ENCODE data around the gene TRIM44. TPM values are rescaled to one million over a fixed set of nuclear protein-coding genes. Genes with fewer than 3 reads are reported as not detected.

Gene TRIM44
- total RNA-seq, 1 experiment from 2014 or later, result 191 TPM

GRCh38 chr11:35856259-35856658 lies 193.7 kb downstream of the TRIM44 start:
- intact Hi-C loops (cut with micrococcal nuclease; ENCODE audit: unreplicated experiment), result no loop called here
- H3K27ac ChIP-seq (ENCODE audit: low read depth, low read length, poor library complexity, severe bottlenecking), result no peak overlapping the region
- H3K27me3 ChIP-seq (replicated peaks; ENCODE audit: insufficient read depth, low read depth, low read length, poor library complexity), result no peaks in the 10 kb centered on the region
- CTCF ChIA-PET, result no interaction called here
- POLR2A ChIA-PET (ENCODE audit: low non-redundant PET), result no interaction called here
- no peak overlapping the region for H3K4me3 ChIP-seq (ENCODE audit: low read depth, low read length, poor library complexity, severe bottlenecking)
- H3K36me3 ChIP-seq (ENCODE audit: insufficient read depth, low read length, poor library complexity, severe bottlenecking), result no peaks in the 10 kb centered on the region
- H3K4me1 ChIP-seq (ENCODE audit: insufficient read depth, low read length, poor library complexity, severe bottlenecking), result no peaks in the 10 kb centered on the region
- no peaks in the 10 kb centered on the region for H3K9me3 ChIP-seq (ENCODE audit: low read depth, low read length, poor library complexity, severe bottlenecking)
- no TSS peak for BruUV-seq (replicated peaks)
- TF ChIP-seq CTCF (conservative IDR thresholded peaks at IDR 0.05; ENCODE audit: low read depth, low read length), result no peak
- DNase-seq (ENCODE audit: low spot score), result no peak

- TF ChIP-seq CTCF (conservative IDR thresholded peaks at IDR 0.05; ENCODE audit: low read depth, low read length) (no peak), EZH2 (IDR thresholded peaks at IDR 0.05; ENCODE audit: borderline replicate concordance, low read depth, low read length, poor library complexity, severe bottlenecking) (no peak)
- ChIA-PET POLR2A (ENCODE audit: low non-redundant PET) (no interaction called here), CTCF (interaction anchor here (0.6 kb wide), 1 partner anchor 368 kb away, joined by 11 read pairs; no protein-coding TSS in a partner anchor)
- BruUV-seq (replicated peaks), result no TSS peak
- Histone ChIP-seq H3K27me3 (replicated peaks; ENCODE audit: insufficient read depth, low read depth, low read length, poor library complexity) (no peaks in the 10 kb centered on the region), H3K9me3 (ENCODE audit: low read depth, low read length, poor library complexity, severe bottlenecking) (no peaks in the 10 kb centered on the region), H3K36me3 (ENCODE audit: insufficient read depth, low read length, poor library complexity, severe bottlenecking) (no peaks in the 10 kb centered on the region), H3K4me1 (ENCODE audit: insufficient read depth, low read length, poor library complexity, severe bottlenecking) (no peaks in the 10 kb centered on the region), H3K4me3 (ENCODE audit: low read depth, low read length, poor library complexity, severe bottlenecking) (no peak overlapping the region), H3K27ac (ENCODE audit: low read depth, low read length, poor library complexity, severe bottlenecking) (no peak overlapping the region)
- intact Hi-C loops (cut with micrococcal nuclease; ENCODE audit: unreplicated experiment), result no loop called here
- DNase-seq (ENCODE audit: low spot score), result no peak
These were observed 194.2 kb downstream of the TRIM44 start for GRCh38 chr11:35856756-35857155.

- intact Hi-C loops (cut with micrococcal nuclease; ENCODE audit: unreplicated experiment), result no loop called here
- H3K9me3 ChIP-seq (ENCODE audit: low read depth, low read length, poor library complexity, severe bottlenecking), result no peaks in the 10 kb centered on the region
- TF ChIP-seq CTCF (conservative IDR thresholded peaks at IDR 0.05; ENCODE audit: low read depth, low read length), result no peak
- no peak for TF ChIP-seq EZH2 (IDR thresholded peaks at IDR 0.05; ENCODE audit: borderline replicate concordance, low read depth, low read length, poor library complexity, severe bottlenecking)
- no TSS peak for BruUV-seq (replicated peaks)
- no peaks in the 10 kb centered on the region for H3K4me1 ChIP-seq (ENCODE audit: insufficient read depth, low read length, poor library complexity, severe bottlenecking)
- ChIA-PET CTCF (no interaction called here), POLR2A (ENCODE audit: low non-redundant PET) (no interaction called here)
- no peaks in the 10 kb centered on the region for H3K27me3 ChIP-seq (replicated peaks; ENCODE audit: insufficient read depth, low read depth, low read length, poor library complexity)
- no peaks in the 10 kb centered on the region for H3K36me3 ChIP-seq (ENCODE audit: insufficient read depth, low read length, poor library complexity, severe bottlenecking)
- H3K27ac ChIP-seq (ENCODE audit: low read depth, low read length, poor library complexity, severe bottlenecking), result no peak overlapping the region
- DNase-seq (ENCODE audit: low spot score), result no peak
- H3K4me3 ChIP-seq (ENCODE audit: low read depth, low read length, poor library complexity, severe bottlenecking), result no peak overlapping the region
These were observed 195.3 kb downstream of the TRIM44 start for GRCh38 chr11:35857922-35858321.
